Caco-2 (cell line): Measurements from ENCODE around the gene SYT11. TPM values are rescaled to one million over a fixed set of nuclear protein-coding genes. Genes with fewer than 3 reads are reported as not detected.

ENCODE experiments used
- BruUV-seq: library from RNA; stranded (reverse); fragments of 400-500 nt; replicated peaks from 2 replicates; lab custom pipeline; 2021; lab: Mats Ljungman, UMichigan
- CTCF ChIA-PET: fragments of 300-600 bp; sonication (Branson Sonifier 250); formaldehyde crosslinking; loops from one replicate; lab custom pipeline; 2022; ENCODE audit warnings: antibody characterized with exemption; lab: Charles Lee
- POLR2A ChIA-PET: fragments of 300-600 bp; sonication (Branson Sonifier 250); formaldehyde crosslinking; loops from one replicate; lab custom pipeline; 2022; ENCODE audit warnings: antibody characterized with exemption; lab: Charles Lee
- DNase-seq, 2 experiments: peaks; one replicate each; pipeline versions ENCODE4 v3.0.0 to v3.0.0-alpha.2; 2020 to 2022
- H3K27me3 ChIP-seq: replicated peaks from 2 replicates; pipeline ENCODE4 v1.6.0; 2011; ENCODE audit warnings: low read length; ENCODE audit not compliant: control insufficient read depth, insufficient read depth
- H3K36me3 ChIP-seq: 2 replicates; pipeline ENCODE4 v1.5.1; 2011; ENCODE audit warnings: low read length; ENCODE audit not compliant: control insufficient read depth, insufficient read depth
- H3K4me1 ChIP-seq: fragments of 250-450 bp; sonication (Bioruptor Pico); 2 replicates; pipeline ENCODE4 v1.5.1; 2020; ENCODE audit warnings: mild to moderate bottlenecking
- H3K4me3 ChIP-seq: 2 replicates; pipeline ENCODE4 v1.5.1; 2011; ENCODE audit warnings: low read depth, mild to moderate bottlenecking, control low read depth, low read length
- H3K9me3 ChIP-seq: fragments of 250-450 bp; sonication (Bioruptor Pico); 2 replicates; pipeline ENCODE4 v1.5.1; 2020; ENCODE audit warnings: mild to moderate bottlenecking, moderate library complexity
- H3K27ac Mint-ChIP-seq: one replicate; pipeline ENCODE4 v1.8.0; 2022; ENCODE audit warnings: mixed read lengths; ENCODE audit not compliant: unreplicated experiment
- H3K27me3 Mint-ChIP-seq: one replicate; pipeline ENCODE4 v1.8.0; 2022; ENCODE audit warnings: mixed read lengths; ENCODE audit not compliant: insufficient read depth, unreplicated experiment
- H3K36me3 Mint-ChIP-seq: one replicate; pipeline ENCODE4 v1.8.0; 2022; ENCODE audit warnings: mild to moderate bottlenecking, mixed read lengths; ENCODE audit not compliant: insufficient read depth, unreplicated experiment
- H3K4me1 Mint-ChIP-seq: one replicate; pipeline ENCODE4 v1.8.0; 2022; ENCODE audit warnings: low read depth, mixed read lengths; ENCODE audit not compliant: unreplicated experiment
- H3K4me3 Mint-ChIP-seq: one replicate; pipeline ENCODE4 v1.8.0; 2022; ENCODE audit warnings: mild to moderate bottlenecking, moderate library complexity, mixed read lengths; ENCODE audit not compliant: unreplicated experiment
- H3K9me3 Mint-ChIP-seq: one replicate; pipeline ENCODE4 v1.8.0; 2022; ENCODE audit warnings: mixed read lengths; ENCODE audit not compliant: unreplicated experiment
- CTCF ChIP-seq, 2 experiments: fragments of 200-600 bp in 1 of 2; IDR thresholded peaks; 1 replicate in 1 of 2; 2 replicates in 1 of 2; pipeline versions ENCODE4 v1.5.1 to v1.8.0; 2011 to 2022; ENCODE audit warnings: antibody characterized with exemption in 1 of 2, control low read depth in 1 of 2, inconsistent platforms in 1 of 2, low read depth in 1 of 2, low read length in 1 of 2, mild to moderate bottlenecking in 1 of 2, moderate library complexity in 1 of 2; ENCODE audit not compliant: insufficient read depth in 1 of 2, severe bottlenecking in 1 of 2, unreplicated experiment in 1 of 2
- intact Hi-C: fragments of 100-400 bp; cut with micrococcal nuclease; formaldehyde crosslinking; loops from one replicate; pipeline ENCODE4 v1.10.0; 2022; ENCODE audit not compliant: unreplicated experiment
- total RNA-seq: library from RNA; stranded (reverse); gene quantifications from 2 replicates; pipeline ENCODE4 v1.2.3, GENCODE V29; 2022

SYT11 gene
- total RNA-seq, 1 experiment from 2014 or later, result 0.05 TPM

- TF ChIP-seq CTCF (IDR thresholded peaks at IDR 0.05; ENCODE audit: insufficient read depth in 1 of 2, low read depth in 1 of 2, low read length in 1 of 2, severe bottlenecking in 1 of 2, unreplicated experiment in 1 of 2), result no peak
- H3K4me3 ChIP-seq, result no peak overlapping the region
- ChIA-PET POLR2A (no interaction called here), CTCF (no interaction called here)
- Mint-ChIP-seq H3K36me3 (no peaks in the 10 kb centered on the region), H3K4me1 (no peaks in the 10 kb centered on the region), H3K4me3 (no peak overlapping the region), H3K27me3 (peaks cover 3% of the 10 kb centered on the region), H3K27ac (no peak overlapping the region), H3K9me3 (no peaks in the 10 kb centered on the region)
- no TSS peak for BruUV-seq
- no peak for DNase-seq
- intact Hi-C loops, result no loop called here
- no peaks in the 10 kb centered on the region for H3K36me3 ChIP-seq
- H3K9me3 ChIP-seq, result no peaks in the 10 kb centered on the region
- H3K4me1 ChIP-seq, result peaks cover 12% of the 10 kb centered on the region; the same call in 1 of the 2 replicates
- no peaks in the 10 kb centered on the region for H3K27me3 ChIP-seq
These were observed 25.6 kb downstream of the SYT11 start for GRCh38 chr1:155884982-155885381.

GRCh38 chr1:155888481-155888880 is 29.1 kb downstream of the SYT11 start:
- H3K27me3 ChIP-seq, result no peaks in the 10 kb centered on the region
- Mint-ChIP-seq H3K27me3 (no peaks in the 10 kb centered on the region), H3K36me3 (no peaks in the 10 kb centered on the region), H3K9me3 (no peaks in the 10 kb centered on the region), H3K27ac (no peak overlapping the region), H3K4me3 (no peak overlapping the region), H3K4me1 (no peaks in the 10 kb centered on the region)
- CTCF ChIA-PET, result no interaction called here
- H3K4me3 ChIP-seq, result no peak overlapping the region
- DNase-seq, result no peak
- H3K4me1 ChIP-seq, result 0 out of 2 replicates have a peak, but pooled peaks cover 7% of the 10 kb centered on the region
- no peaks in the 10 kb centered on the region for H3K36me3 ChIP-seq
- POLR2A ChIA-PET, result no interaction called here
- no peak for TF ChIP-seq CTCF (IDR thresholded peaks at IDR 0.05; ENCODE audit: insufficient read depth in 1 of 2, low read depth in 1 of 2, low read length in 1 of 2, severe bottlenecking in 1 of 2, unreplicated experiment in 1 of 2)
- H3K9me3 ChIP-seq, result no peaks in the 10 kb centered on the region
- no TSS peak for BruUV-seq
- intact Hi-C loops, result no loop called here

DNA sequence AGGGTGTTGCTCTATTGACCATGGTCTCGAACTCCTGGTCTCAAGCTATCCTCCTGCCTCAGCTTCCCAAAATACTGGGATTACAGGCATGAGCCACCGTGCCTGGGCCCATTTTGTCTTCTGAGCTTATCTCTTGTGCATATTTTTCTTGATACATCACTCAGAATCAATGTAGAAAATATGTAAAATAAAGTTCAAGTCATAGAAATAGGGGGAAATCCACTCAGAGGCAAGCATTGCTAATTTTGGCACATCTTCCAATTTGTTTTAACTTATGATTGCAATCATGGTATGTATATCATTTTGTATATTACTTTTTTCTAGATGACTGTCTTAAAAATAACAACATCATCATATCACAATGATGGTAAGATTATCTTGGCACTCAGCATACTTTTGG is 30.2 kb downstream of the SYT11 start:
- no peak overlapping the region for H3K4me3 Mint-ChIP-seq
- intact Hi-C loops, result no loop called here
- BruUV-seq, result no TSS peak
- H3K27ac Mint-ChIP-seq, result no peak overlapping the region
- POLR2A ChIA-PET, result no interaction called here
- Histone ChIP-seq H3K36me3 (no peaks in the 10 kb centered on the region), H3K9me3 (no peaks in the 10 kb centered on the region), H3K4me3 (no peak overlapping the region), H3K27me3 (no peaks in the 10 kb centered on the region), H3K4me1 (0 out of 2 replicates have a peak, but pooled peaks cover 12% of the 10 kb centered on the region)
- no peak for TF ChIP-seq CTCF (IDR thresholded peaks at IDR 0.05; ENCODE audit: insufficient read depth in 1 of 2, low read depth in 1 of 2, low read length in 1 of 2, severe bottlenecking in 1 of 2, unreplicated experiment in 1 of 2)
- H3K4me1 Mint-ChIP-seq, result no peaks in the 10 kb centered on the region
- DNase-seq, result no peak
- H3K36me3 Mint-ChIP-seq, result no peaks in the 10 kb centered on the region
- CTCF ChIA-PET, result no interaction called here
- H3K27me3 Mint-ChIP-seq, result no peaks in the 10 kb centered on the region
- no peaks in the 10 kb centered on the region for H3K9me3 Mint-ChIP-seq
